H1 (cell line): ENCODE results near the gene ARGLU1. TPM values are rescaled to one million over a fixed set of nuclear protein-coding genes. Genes with fewer than 3 reads are reported as not detected.

ENCODE experiments used
- CTCF ChIA-PET: fragments of 300-600 bp; sonication (Branson Sonifier 250); formaldehyde crosslinking; loops from one replicate; lab custom pipeline; 2021; ENCODE audit not compliant: partially characterized antibody; lab: Charles Lee
- POLR2A ChIA-PET: fragments of 300-600 bp; sonication (Branson Sonifier 250); formaldehyde crosslinking; loops from one replicate; lab custom pipeline; 2021; ENCODE audit warnings: inconsistent platforms; ENCODE audit not compliant: partially characterized antibody; lab: Charles Lee
- DNase-seq, 2 experiments: peaks; one replicate each; pipeline versions ENCODE4 v3.0.0 to v3.0.0-alpha.2; 2010 to 2022; ENCODE audit warnings: low spot score in 2 of 2, low read depth in 1 of 2, mixed read lengths in 1 of 2
- FAIRE-seq: peaks from 2 replicates; lab custom pipeline; 2011; peaks lifted over from hg19 to GRCh38; lab: Jason Lieb, UNC
- H2AFZ ChIP-seq: 2 replicates; pipeline ENCODE4 v1.8.1; 2012; ENCODE audit warnings: low read length, inconsistent platforms
- H2AK5ac ChIP-seq: 2 replicates; pipeline ENCODE4 v1.6.1; 2013; ENCODE audit warnings: low read depth, low read length
- H2BK120ac ChIP-seq: replicated peaks from 2 replicates; pipeline ENCODE3; 2013; ENCODE audit warnings: low read depth, low read length, inconsistent platforms
- H2BK12ac ChIP-seq: 2 replicates; pipeline ENCODE4 v1.6.1; 2013; ENCODE audit warnings: low read depth, low read length
- H2BK15ac ChIP-seq: 2 replicates; pipeline ENCODE4 v1.6.1; 2013; ENCODE audit warnings: low read length
- H2BK20ac ChIP-seq: 2 replicates; pipeline ENCODE4 v1.6.1; 2013; ENCODE audit warnings: low read length
- H2BK5ac ChIP-seq: 2 replicates; pipeline ENCODE4 v1.6.1; 2013; ENCODE audit warnings: low read depth, low read length
- H3K14ac ChIP-seq: 2 replicates; pipeline ENCODE4 v1.6.1; 2013; ENCODE audit warnings: inconsistent platforms; ENCODE audit not compliant: insufficient read length
- H3K18ac ChIP-seq: 2 replicates; pipeline ENCODE4 v1.6.1; 2013; ENCODE audit warnings: low read length; ENCODE audit errors: extremely low read depth
- H3K23ac ChIP-seq: 2 replicates; pipeline ENCODE4 v1.6.1; 2013; ENCODE audit warnings: inconsistent platforms; ENCODE audit not compliant: insufficient read length
- H3K23me2 ChIP-seq: 2 replicates; pipeline ENCODE4 v1.6.1; 2013; ENCODE audit warnings: low read depth, low read length
- H3K27ac ChIP-seq: 2 replicates; pipeline ENCODE4 v1.6.1; 2011; ENCODE audit warnings: low read depth, low read length, inconsistent platforms
- H3K27me3 ChIP-seq, 4 experiments: replicated peaks in 1 of 4; 1 replicate in 1 of 4; 2 replicates in 3 of 4; pipeline versions ENCODE4 v1.6.1 to v1.8.1; 2011 to 2013; ENCODE audit warnings: low read length in 3 of 4, mild to moderate bottlenecking in 3 of 4, inconsistent platforms in 2 of 4, mixed read lengths in 2 of 4, moderate library complexity in 1 of 4; ENCODE audit not compliant: control insufficient read depth in 3 of 4, insufficient read depth in 3 of 4; ENCODE audit errors: extremely low read depth in 1 of 4
- H3K36me3 ChIP-seq, 4 experiments: 2 replicates each; pipeline versions ENCODE4 v1.6.1 to v1.8.1; 2011 to 2013; ENCODE audit warnings: mild to moderate bottlenecking in 4 of 4, low read length in 3 of 4, moderate library complexity in 2 of 4, control low read depth in 1 of 4, inconsistent platforms in 1 of 4; ENCODE audit not compliant: insufficient read depth in 4 of 4, control insufficient read depth in 2 of 4
- H3K4ac ChIP-seq: replicated peaks from 2 replicates; pipeline ENCODE3; 2013; ENCODE audit warnings: low read length, low read depth, mixed read lengths, inconsistent platforms; ENCODE audit not compliant: insufficient read length
- H3K4me1 ChIP-seq, 4 experiments: replicated peaks in 1 of 4; 1 replicate in 1 of 4; 2 replicates in 3 of 4; pipeline versions ENCODE4 v1.6.1 to v1.8.1; 2011 to 2013; ENCODE audit warnings: low read length in 3 of 4, inconsistent platforms in 2 of 4, mixed read lengths in 1 of 4; ENCODE audit not compliant: insufficient read depth in 4 of 4, control insufficient read depth in 3 of 4
- H3K4me2 ChIP-seq, 2 experiments: 2 replicates each; pipeline versions ENCODE4 v1.6.1 to v1.8.1; 2011 to 2013; ENCODE audit warnings: low read depth in 2 of 2, low read length in 2 of 2, control low read depth in 1 of 2, inconsistent platforms in 1 of 2, mild to moderate bottlenecking in 1 of 2; ENCODE audit not compliant: insufficient read depth in 1 of 2
- H3K4me3 ChIP-seq, 4 experiments: fragments of 200-600, 300-600 bp in 1 of 4; sonication (generic), shearing (Covaris generic), sonication (Bioruptor Twin) in 1 of 4; 2 replicates each; pipeline versions ENCODE4 v1.5.1 to v1.8.1; 2011 to 2016; ENCODE audit warnings: low read length in 4 of 4, low read depth in 3 of 4, control low read depth in 2 of 4, inconsistent platforms in 2 of 4, mild to moderate bottlenecking in 2 of 4, mixed read lengths in 1 of 4, moderate library complexity in 1 of 4; ENCODE audit not compliant: insufficient read depth in 2 of 4; ENCODE audit errors: extremely low read depth in 1 of 4
- H3K56ac ChIP-seq: replicated peaks from 2 replicates; pipeline ENCODE3; 2013; ENCODE audit warnings: low read depth, mild to moderate bottlenecking, mixed read lengths, low read length, inconsistent platforms; ENCODE audit not compliant: insufficient read length
- H3K79me1 ChIP-seq: 2 replicates; pipeline ENCODE4 v1.6.1; 2013; ENCODE audit warnings: low read depth, low read length, control low read depth
- H3K79me2 ChIP-seq, 2 experiments: 2 replicates each; pipeline versions ENCODE4 v1.6.1 to v1.8.1; 2012 to 2013; ENCODE audit warnings: low read length in 2 of 2, mild to moderate bottlenecking in 2 of 2, inconsistent platforms in 1 of 2; ENCODE audit not compliant: insufficient read depth in 2 of 2, control insufficient read depth in 1 of 2
- H3K9ac ChIP-seq, 4 experiments: replicated peaks in 1 of 4; 1 replicate in 1 of 4; 2 replicates in 3 of 4; pipeline versions ENCODE4 v1.6.1 to v1.8.1; 2011 to 2013; ENCODE audit warnings: low read depth in 3 of 4, low read length in 3 of 4, control low read depth in 2 of 4, mild to moderate bottlenecking in 2 of 4, moderate library complexity in 2 of 4, inconsistent platforms in 1 of 4; ENCODE audit errors: extremely low read depth in 1 of 4
- H3K9me3 ChIP-seq, 2 experiments: 2 replicates each; pipeline versions ENCODE4 v1.6.1 to v1.8.1; 2012 to 2013; ENCODE audit warnings: mild to moderate bottlenecking in 2 of 2, moderate library complexity in 2 of 2, control low read depth in 1 of 2, inconsistent platforms in 1 of 2, low read depth in 1 of 2, low read length in 1 of 2, mixed read lengths in 1 of 2; ENCODE audit not compliant: insufficient read depth in 2 of 2
- H4K20me1 ChIP-seq, 2 experiments: replicated peaks in 1 of 2; 2 replicates each; pipeline versions ENCODE3 to v1.8.1; 2011 to 2013; ENCODE audit warnings: inconsistent platforms in 2 of 2, low read length in 2 of 2, mild to moderate bottlenecking in 1 of 2; ENCODE audit not compliant: insufficient read depth in 2 of 2, control insufficient read depth in 1 of 2
- H4K5ac ChIP-seq: 2 replicates; pipeline ENCODE4 v1.6.1; 2013; ENCODE audit warnings: low read length, low read depth, mixed read lengths, inconsistent platforms; ENCODE audit not compliant: insufficient read length
- H4K8ac ChIP-seq: 2 replicates; pipeline ENCODE4 v1.8.0; 2013; ENCODE audit warnings: mild to moderate bottlenecking, moderate library complexity, low read length, inconsistent platforms; ENCODE audit not compliant: insufficient read depth; ENCODE audit errors: extremely low read depth
- H4K91ac ChIP-seq: replicated peaks from 2 replicates; pipeline ENCODE3; 2013; ENCODE audit warnings: low read length, mixed read lengths, inconsistent platforms; ENCODE audit not compliant: insufficient read length
- E2F6 ChIP-seq: IDR thresholded peaks from 2 replicates; pipeline ENCODE4 v1.6.1; 2012; ENCODE audit warnings: inconsistent platforms
- EGR1 ChIP-seq: IDR thresholded peaks from 2 replicates; pipeline ENCODE4 v1.6.1; 2011; ENCODE audit warnings: low read depth, low read length, borderline replicate concordance
- RAD21 ChIP-seq, 2 experiments: IDR thresholded peaks in 1 of 2; conservative IDR thresholded peaks in 1 of 2; 2 replicates each; pipeline ENCODE4 v1.6.1; 2011; ENCODE audit warnings: low read depth in 2 of 2, low read length in 2 of 2, improper control_type of control experiment in 1 of 2, inconsistent platforms in 1 of 2, mild to moderate bottlenecking in 1 of 2, moderate library complexity in 1 of 2
- YY1 ChIP-seq: IDR thresholded peaks from 2 replicates; pipeline ENCODE4 v1.6.1; 2011; ENCODE audit warnings: low read depth, mild to moderate bottlenecking, low read length
- WGBS, 2 experiments: shearing (Covaris generic) in 1 of 2; methylation state at CpG; one replicate each; pipeline versions ENCODE4 v1.1.6 to v1.1.7; 2013 to 2015; ENCODE audit warnings: low lambda C conversion rate in 2 of 2, mixed read lengths in 2 of 2, inconsistent platforms in 1 of 2, low coverage in 1 of 2, missing lambda C conversion rate in 1 of 2; ENCODE audit not compliant: insufficient replicate concordance in 2 of 2, insufficient coverage in 1 of 2, insufficient read length in 1 of 2; ENCODE audit errors: extremely low coverage in 1 of 2, missing lambda C conversion rate in 1 of 2; 5-methylcytosine and 5-hydroxymethylcytosine counted together
- polyA plus RNA-seq, 7 experiments: library from polyadenylated mRNA; depleted of rRNA in 3 of 7; stranded (reverse) in 5 of 7; unstranded in 2 of 7; fragments of >200 nt in 5 of 7; fragments of 200-250 nt in 2 of 7; gene quantifications; 1 replicate in 5 of 7; 2 replicates in 1 of 7; 4 replicates in 1 of 7; pipeline versions ENCODE4 v1.2.1 to v1.2.3, GENCODE V29; 2011 to 2013; ENCODE audit warnings: missing spikeins in 2 of 7, mixed read lengths in 2 of 7
- total RNA-seq: library from RNA; stranded (reverse); fragmentation: NEBNext Ultra II Directional; extraction: Animal tissue kit (Norgen Biotek cat#: 25700); gene quantifications from 2 replicates; pipeline ENCODE4 v1.2.1, GENCODE V29; 2021

The ARGLU1 gene
- total and polyA plus RNA-seq, 2 of the 8 experiments (the other 6 are each of a cell fraction or from before 2014, with no cell fraction given), result 47.8 to 84.9 TPM

- no peak overlapping the region for H3K4ac ChIP-seq
- H3K9ac ChIP-seq, result no peak overlapping the region
- H3K23me2 ChIP-seq, result peaks cover 4% of the 10 kb centered on the region; the same call in 1 of the 2 replicates
- H3K14ac ChIP-seq, result no peak overlapping the region
- no peak overlapping the region for H4K8ac ChIP-seq
- WGBS, 2 experiments, result 89% methylated on average over 5 of the region's 5 CpGs; no CpG with 5 or more reads in 1 of the 2 experiments
- H3K4me1 ChIP-seq, result no peaks in the 10 kb centered on the region
- peaks cover 0 to 3% of the 10 kb centered on the region in 2 experiments for H4K20me1 ChIP-seq
- FAIRE-seq (no peak), DNase-seq (no peak)
- H4K91ac ChIP-seq, result no peak overlapping the region
- no peaks in the 10 kb centered on the region for H3K27me3 ChIP-seq
- no peaks in the 10 kb centered on the region for H3K79me2 ChIP-seq
- no peak overlapping the region for H2AK5ac ChIP-seq
- H4K5ac ChIP-seq, result no peak overlapping the region
- H2BK120ac ChIP-seq, result no peak overlapping the region
- H3K27ac ChIP-seq, result no peak overlapping the region
- 0 out of 2 replicates have a peak, but pooled peaks cover 2% of the 10 kb centered on the region for H3K79me1 ChIP-seq
- H3K36me3 ChIP-seq, result no peaks in the 10 kb centered on the region
- H3K56ac ChIP-seq, result no peak overlapping the region
- H3K4me3 ChIP-seq, result no peak overlapping the region
- H2BK12ac ChIP-seq, result no peak overlapping the region
- H3K23ac ChIP-seq, result no peak overlapping the region
- H3K4me2 ChIP-seq, result no peak overlapping the region
- no peak overlapping the region for H2BK20ac ChIP-seq
- no peak overlapping the region for H2AFZ ChIP-seq
- no peak overlapping the region for H2BK15ac ChIP-seq
- H2BK5ac ChIP-seq, result no peak overlapping the region
- CTCF ChIA-PET, result interaction anchor here (0.8 to 1.4 kb wide), 3 partner anchors 27 to 327 kb away, joined by 3 to 4 read pairs (median 3); no protein-coding TSS in a partner anchor
- POLR2A ChIA-PET, result no interaction called here
- TF ChIP-seq YY1 (no peak), E2F6 (no peak), RAD21 (IDR thresholded peaks at IDR 0.05 in 1 of 2, conservative IDR thresholded peaks at IDR 0.05 in 1 of 2; ENCODE audit: low read depth in 2 of 2, low read length in 2 of 2) (no peak), EGR1 (no peak)
- no peak overlapping the region for H3K18ac ChIP-seq
- no peaks in the 10 kb centered on the region for H3K9me3 ChIP-seq
Measured at GRCh38 chr13:106593132-106593531, 25.2 kb upstream of the ARGLU1 start.
